Omental fat pad (tissue), 4 donors: ENCODE measurements around the gene WNT3. TPM values are rescaled to one million over a fixed set of nuclear protein-coding genes. Genes with fewer than 3 reads are reported as not detected.
"Not testable (repeated sequence)": the region's sequence is repeated elsewhere in the genome, so short reads cannot be mapped to it uniquely, and the experiment has no call there.

ENCODE experiments used
- ATAC-seq: fragments of 150-250 bp; one replicate; pipeline ENCODE4 v1.9.1; 2016; ENCODE audit warnings: mild to moderate bottlenecking, moderate library complexity; ENCODE audit not compliant: low FRiP score
- DNase-seq: peaks from one replicate; pipeline ENCODE4 v3.0.0-alpha.2; 2019; ENCODE audit warnings: low spot score
- CTCF ChIP-seq, 3 donors: fragments of 450-650 bp; IDR thresholded peaks; one replicate each; pipeline ENCODE4 v1.5.1; 2016 to 2017; ENCODE audit warnings: antibody characterized with exemption in 3 of 3, mild to moderate bottlenecking in 3 of 3, moderate library complexity in 2 of 3
- total RNA-seq, 4 donors: library from RNA; depleted of rRNA; stranded (reverse); fragments of >200 nt; gene quantifications; one replicate each; pipeline ENCODE4 v1.1.0, GENCODE V29; 2016

The WNT3 gene
- total RNA-seq, 4 donors from 2014 or later = 0.82 to 2.1 (median 1.2) TPM

- no peak for TF ChIP-seq CTCF (IDR thresholded peaks at IDR 0.05)
- ATAC-seq = no peak
- no peak for DNase-seq
Observed at GRCh38 chr17:46764000-46764708, 54.3 kb downstream of the WNT3 start.

GRCh38 chr17:46763416-46763815, 55.1 kb downstream of the WNT3 start:
- DNase-seq (no peak), ATAC-seq (no peak)
- TF ChIP-seq CTCF (IDR thresholded peaks at IDR 0.05) = no peak

GRCh38 chr17:46759141-46759540, 59.4 kb downstream of the WNT3 start:
- DNase-seq (no peak), ATAC-seq (no peak)
- TF ChIP-seq CTCF (IDR thresholded peaks at IDR 0.05) = no peak

GRCh38 chr17:46758614-46759013, 59.9 kb downstream of the WNT3 start:
- ATAC-seq (no peak), DNase-seq (no peak)
- TF ChIP-seq CTCF (IDR thresholded peaks at IDR 0.05) = no peak

GRCh38 chr17:46757588-46757987, 60.9 kb downstream of the WNT3 start:
- ATAC-seq, DNase-seq: not testable (repeated sequence)

- DNase-seq = no peak
- ATAC-seq = no peak
- no peak for TF ChIP-seq CTCF (IDR thresholded peaks at IDR 0.05)
Observed at GRCh38 chr17:46756861-46757260, 61.6 kb downstream of the WNT3 start.

- ATAC-seq = no peak
- DNase-seq = no peak
- TF ChIP-seq CTCF (IDR thresholded peaks at IDR 0.05) = no peak
Observed at GRCh38 chr17:46756081-46756735, 62.3 kb downstream of the WNT3 start.
